Neural cell (in vitro differentiated cells): ENCODE results near the gene NUDT4. TPM values are rescaled to one million over a fixed set of nuclear protein-coding genes. Genes with fewer than 3 reads are reported as not detected.

Experiments
- H2AFZ ChIP-seq: fragments of 200-600, 300-800 bp; sonication (generic), shearing (Covaris generic); 2 replicates; pipeline ENCODE4 v1.6.0; 2014; ENCODE audit warnings: low read depth, mild to moderate bottlenecking, antibody characterized with exemption, low read length, moderate library complexity
- H3F3A ChIP-seq: fragments of 200-600 bp; shearing (Covaris generic); 2 replicates; pipeline ENCODE4 v1.6.1; 2016; ENCODE audit warnings: mild to moderate bottlenecking, moderate library complexity, mixed read lengths, antibody characterized with exemption, low read length; ENCODE audit not compliant: insufficient read depth, poor library complexity, severe bottlenecking
- H3K27ac ChIP-seq: fragments of 200-600, 300-800 bp; sonication (generic), shearing (Covaris generic); 2 replicates; pipeline ENCODE4 v1.5.1; 2014; ENCODE audit warnings: mild to moderate bottlenecking, low read length, moderate library complexity
- H3K27me3 ChIP-seq: fragments of 300-800, 200-600 bp; sonication (generic), shearing (Covaris generic); 2 replicates; pipeline ENCODE4 v1.6.0; 2014; ENCODE audit warnings: mild to moderate bottlenecking, low read depth, low read length, moderate library complexity; ENCODE audit not compliant: insufficient read depth
- H3K36me3 ChIP-seq: fragments of 300-800, 200-600 bp; sonication (generic), shearing (Covaris generic); 2 replicates; pipeline ENCODE4 v1.5.1; 2014; ENCODE audit warnings: mild to moderate bottlenecking, antibody characterized with exemption, low read length, moderate library complexity; ENCODE audit not compliant: insufficient read depth
- H3K4me2 ChIP-seq: fragments of 300-800, 200-600 bp; sonication (generic), shearing (Covaris generic); 2 replicates; pipeline ENCODE4 v1.6.0; 2014; ENCODE audit warnings: mild to moderate bottlenecking, low read length
- H3K4me3 ChIP-seq: fragments of 300-800, 200-600 bp; sonication (generic), shearing (Covaris generic); 2 replicates; pipeline ENCODE4 v1.5.1; 2014; ENCODE audit warnings: mild to moderate bottlenecking, low read length, moderate library complexity
- H3K79me2 ChIP-seq: fragments of 200-600 bp; shearing (Covaris generic); replicated peaks from 2 replicates; pipeline ENCODE4 v1.6.0; 2014; ENCODE audit warnings: mild to moderate bottlenecking, low read length, moderate library complexity; ENCODE audit not compliant: insufficient read depth
- H3K9ac ChIP-seq: fragments of 300-800, 200-600 bp; sonication (generic), shearing (Covaris generic); 2 replicates; pipeline ENCODE4 v1.6.1; 2016; ENCODE audit warnings: mild to moderate bottlenecking, low read length, mixed read lengths
- H3K9me2 ChIP-seq: fragments of 200-600 bp; shearing (Covaris generic); 2 replicates; pipeline ENCODE4 v1.6.1; 2016; ENCODE audit warnings: mild to moderate bottlenecking, low read length, mixed read lengths; ENCODE audit not compliant: insufficient read depth
- H3K9me3 ChIP-seq: fragments of 200-600, 300-800 bp; sonication (generic), shearing (Covaris generic); 2 replicates; pipeline ENCODE4 v1.6.1; 2016; ENCODE audit warnings: mild to moderate bottlenecking, mixed run types, low read length, moderate library complexity, mixed read lengths
- H4K20me1 ChIP-seq: fragments of 200-600 bp; shearing (Covaris generic); 2 replicates; pipeline ENCODE4 v1.6.1; 2016; ENCODE audit warnings: mild to moderate bottlenecking, mixed run types; ENCODE audit not compliant: insufficient read depth
- EP300 ChIP-seq: fragments of 450-650 bp; conservative IDR thresholded peaks from 2 replicates; pipeline ENCODE4 v1.6.1; 2014; ENCODE audit warnings: antibody characterized with exemption, mild to moderate bottlenecking, moderate library complexity; ENCODE audit not compliant: poor library complexity, severe bottlenecking
- EZH2 ChIP-seq: fragments of 200-600, 300-800 bp; shearing (Covaris generic), sonication (generic); IDR thresholded peaks from 2 replicates; pipeline ENCODE4 v1.6.1; 2014; ENCODE audit warnings: antibody characterized with exemption, low read length, borderline replicate concordance, mild to moderate bottlenecking; ENCODE audit not compliant: insufficient read depth, poor library complexity, severe bottlenecking
- MXI1 ChIP-seq: fragments of 450-650 bp; conservative IDR thresholded peaks from 2 replicates; pipeline ENCODE4 v1.6.1; 2014; ENCODE audit warnings: antibody characterized with exemption, mild to moderate bottlenecking; ENCODE audit not compliant: poor library complexity, severe bottlenecking
- POLR2AphosphoS5 ChIP-seq: IDR thresholded peaks from 2 replicates; pipeline ENCODE4 v1.6.1; 2012
- RAD21 ChIP-seq: fragments of 450-650 bp; conservative IDR thresholded peaks from 2 replicates; pipeline ENCODE4 v1.6.1; 2014; ENCODE audit warnings: antibody characterized with exemption, mild to moderate bottlenecking, moderate library complexity
- SMC3 ChIP-seq: fragments of 450-650 bp; conservative IDR thresholded peaks from 2 replicates; pipeline ENCODE4 v1.6.1; 2014; ENCODE audit warnings: antibody characterized with exemption, mild to moderate bottlenecking, moderate library complexity; ENCODE audit not compliant: poor library complexity
- TAF1 ChIP-seq: IDR thresholded peaks from 2 replicates; pipeline ENCODE4 v1.6.1; 2012; ENCODE audit warnings: low read depth
- polyA plus RNA-seq: library from polyadenylated mRNA; depleted of rRNA; stranded (reverse); fragments of >200 nt; gene quantifications from 2 replicates; pipeline ENCODE4 v1.2.3, GENCODE V29; 2014
- TF ChIP-seq, protein P1 (sequence below): fragments of 450-650 bp; IDR thresholded peaks from 2 replicates; pipeline ENCODE4 v1.5.1; 2014; ENCODE audit warnings: antibody characterized with exemption, mild to moderate bottlenecking, moderate library complexity; ENCODE audit not compliant: poor library complexity, severe bottlenecking
- TF ChIP-seq, protein P2 (sequence below): IDR thresholded peaks from 2 replicates; pipeline ENCODE4 v1.6.1; 2012; ENCODE audit warnings: borderline replicate concordance

The NUDT4 gene
- polyA plus RNA-seq, 1 donor from 2014 or later, result 39.9 TPM

GRCh38 chr12:93390549-93391297 is 13.0 kb downstream of the NUDT4 start:
- no peaks in the 10 kb centered on the region for H3K36me3 ChIP-seq

GRCh38 chr12:93393425-93393824 is 15.7 kb downstream of the NUDT4 start:
- Histone ChIP-seq H3K27ac (no peak overlapping the region), H3K9me2 (no peaks in the 10 kb centered on the region), H4K20me1 (no peaks in the 10 kb centered on the region), H3F3A (no peaks in the 10 kb centered on the region), H2AFZ (no peak overlapping the region), H3K27me3 (no peaks in the 10 kb centered on the region), H3K36me3 (no peaks in the 10 kb centered on the region), H3K4me3 (no peak overlapping the region), H3K4me2 (no peak overlapping the region), H3K9me3 (no peaks in the 10 kb centered on the region), H3K79me2 (peaks cover 28% of the 10 kb centered on the region), H3K9ac (no peak overlapping the region)
- no peak for TF ChIP-seq EZH2
- TF ChIP-seq EP300, result no peak
- TF ChIP-seq POLR2AphosphoS5, result no peak
- no peak for TF ChIP-seq SMC3
- TF ChIP-seq RAD21, result no peak
- TF ChIP-seq, protein P1, sequence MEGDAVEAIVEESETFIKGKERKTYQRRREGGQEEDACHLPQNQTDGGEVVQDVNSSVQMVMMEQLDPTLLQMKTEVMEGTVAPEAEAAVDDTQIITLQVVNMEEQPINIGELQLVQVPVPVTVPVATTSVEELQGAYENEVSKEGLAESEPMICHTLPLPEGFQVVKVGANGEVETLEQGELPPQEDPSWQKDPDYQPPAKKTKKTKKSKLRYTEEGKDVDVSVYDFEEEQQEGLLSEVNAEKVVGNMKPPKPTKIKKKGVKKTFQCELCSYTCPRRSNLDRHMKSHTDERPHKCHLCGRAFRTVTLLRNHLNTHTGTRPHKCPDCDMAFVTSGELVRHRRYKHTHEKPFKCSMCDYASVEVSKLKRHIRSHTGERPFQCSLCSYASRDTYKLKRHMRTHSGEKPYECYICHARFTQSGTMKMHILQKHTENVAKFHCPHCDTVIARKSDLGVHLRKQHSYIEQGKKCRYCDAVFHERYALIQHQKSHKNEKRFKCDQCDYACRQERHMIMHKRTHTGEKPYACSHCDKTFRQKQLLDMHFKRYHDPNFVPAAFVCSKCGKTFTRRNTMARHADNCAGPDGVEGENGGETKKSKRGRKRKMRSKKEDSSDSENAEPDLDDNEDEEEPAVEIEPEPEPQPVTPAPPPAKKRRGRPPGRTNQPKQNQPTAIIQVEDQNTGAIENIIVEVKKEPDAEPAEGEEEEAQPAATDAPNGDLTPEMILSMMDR, result no peak
- TF ChIP-seq, protein P2, sequence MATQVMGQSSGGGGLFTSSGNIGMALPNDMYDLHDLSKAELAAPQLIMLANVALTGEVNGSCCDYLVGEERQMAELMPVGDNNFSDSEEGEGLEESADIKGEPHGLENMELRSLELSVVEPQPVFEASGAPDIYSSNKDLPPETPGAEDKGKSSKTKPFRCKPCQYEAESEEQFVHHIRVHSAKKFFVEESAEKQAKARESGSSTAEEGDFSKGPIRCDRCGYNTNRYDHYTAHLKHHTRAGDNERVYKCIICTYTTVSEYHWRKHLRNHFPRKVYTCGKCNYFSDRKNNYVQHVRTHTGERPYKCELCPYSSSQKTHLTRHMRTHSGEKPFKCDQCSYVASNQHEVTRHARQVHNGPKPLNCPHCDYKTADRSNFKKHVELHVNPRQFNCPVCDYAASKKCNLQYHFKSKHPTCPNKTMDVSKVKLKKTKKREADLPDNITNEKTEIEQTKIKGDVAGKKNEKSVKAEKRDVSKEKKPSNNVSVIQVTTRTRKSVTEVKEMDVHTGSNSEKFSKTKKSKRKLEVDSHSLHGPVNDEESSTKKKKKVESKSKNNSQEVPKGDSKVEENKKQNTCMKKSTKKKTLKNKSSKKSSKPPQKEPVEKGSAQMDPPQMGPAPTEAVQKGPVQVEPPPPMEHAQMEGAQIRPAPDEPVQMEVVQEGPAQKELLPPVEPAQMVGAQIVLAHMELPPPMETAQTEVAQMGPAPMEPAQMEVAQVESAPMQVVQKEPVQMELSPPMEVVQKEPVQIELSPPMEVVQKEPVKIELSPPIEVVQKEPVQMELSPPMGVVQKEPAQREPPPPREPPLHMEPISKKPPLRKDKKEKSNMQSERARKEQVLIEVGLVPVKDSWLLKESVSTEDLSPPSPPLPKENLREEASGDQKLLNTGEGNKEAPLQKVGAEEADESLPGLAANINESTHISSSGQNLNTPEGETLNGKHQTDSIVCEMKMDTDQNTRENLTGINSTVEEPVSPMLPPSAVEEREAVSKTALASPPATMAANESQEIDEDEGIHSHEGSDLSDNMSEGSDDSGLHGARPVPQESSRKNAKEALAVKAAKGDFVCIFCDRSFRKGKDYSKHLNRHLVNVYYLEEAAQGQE, result no peak
- TF ChIP-seq TAF1, result no peak

More at GRCh38 chr12:93390549-93391297, 13.0 kb downstream of the NUDT4 start:
- TF ChIP-seq, protein P1, result no peak
- no peak for TF ChIP-seq MXI1
- TF ChIP-seq SMC3, result no peak
- TF ChIP-seq, protein P2, result no peak
- no peak for TF ChIP-seq EZH2
- no peak for TF ChIP-seq RAD21
- no peak for TF ChIP-seq EP300
- TF ChIP-seq TAF1, result no peak
- TF ChIP-seq POLR2AphosphoS5, result no peak
- Histone ChIP-seq H3K79me2 (peaks cover 52% of the 10 kb centered on the region), H3K9me3 (no peaks in the 10 kb centered on the region), H3K9ac (no peak overlapping the region), H3K27me3 (no peaks in the 10 kb centered on the region), H2AFZ (no peak overlapping the region), H4K20me1 (no peaks in the 10 kb centered on the region), H3F3A (no peaks in the 10 kb centered on the region), H3K9me2 (no peaks in the 10 kb centered on the region), H3K4me2 (no peak overlapping the region), H3K4me3 (no peak overlapping the region), H3K27ac (no peak overlapping the region)
